WI38 (cell line): ENCODE data around the gene INPP5D.

Source experiments
- H3K4me3 ChIP-seq: 2 replicates; pipeline ENCODE4 v1.5.1; 2011; ENCODE audit warnings: low read depth, mild to moderate bottlenecking, control low read depth, low read length
- TF ChIP-seq, protein P1 (sequence below): IDR thresholded peaks from 2 replicates; pipeline ENCODE4 v1.5.1; 2012; ENCODE audit warnings: low read depth, mild to moderate bottlenecking, control low read depth, low read length

The INPP5D gene

DNA sequence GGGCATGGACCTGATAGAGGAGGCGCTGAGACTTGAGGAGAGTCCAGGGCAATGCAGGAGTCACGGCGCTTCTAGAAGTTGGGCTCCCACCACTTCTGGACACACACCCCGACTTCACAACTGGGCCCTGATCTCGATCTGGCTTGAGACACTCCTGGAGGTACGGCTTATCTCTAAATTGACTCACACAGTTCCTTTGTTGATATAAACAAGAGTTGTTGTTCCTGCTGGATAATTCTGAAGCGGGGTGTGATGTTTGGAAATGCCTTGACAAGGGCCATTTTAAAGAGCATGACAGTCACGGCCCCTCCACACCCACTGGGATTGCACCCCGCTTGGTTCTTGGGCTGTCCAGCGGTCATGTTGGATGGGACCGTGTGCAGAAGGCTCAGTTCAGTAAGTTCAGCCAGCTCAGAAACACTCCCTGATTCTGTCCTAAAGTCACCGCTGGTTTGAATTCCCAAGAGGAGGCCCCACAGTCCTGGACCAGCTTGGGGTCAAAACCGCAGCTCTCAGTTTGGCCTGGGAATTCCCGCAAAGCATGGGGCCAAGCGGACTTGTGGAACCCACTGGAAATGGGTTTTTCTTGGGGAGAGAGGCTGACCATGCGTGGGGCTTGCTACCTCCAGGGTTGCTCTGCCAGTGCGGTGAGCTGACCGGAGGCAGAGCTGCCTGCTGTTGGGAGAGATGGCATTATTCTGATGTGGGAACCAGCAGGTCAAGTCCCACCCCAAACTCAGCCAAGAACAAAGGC, 37.0 kb upstream of the INPP5D start:
- TF ChIP-seq, protein P1, sequence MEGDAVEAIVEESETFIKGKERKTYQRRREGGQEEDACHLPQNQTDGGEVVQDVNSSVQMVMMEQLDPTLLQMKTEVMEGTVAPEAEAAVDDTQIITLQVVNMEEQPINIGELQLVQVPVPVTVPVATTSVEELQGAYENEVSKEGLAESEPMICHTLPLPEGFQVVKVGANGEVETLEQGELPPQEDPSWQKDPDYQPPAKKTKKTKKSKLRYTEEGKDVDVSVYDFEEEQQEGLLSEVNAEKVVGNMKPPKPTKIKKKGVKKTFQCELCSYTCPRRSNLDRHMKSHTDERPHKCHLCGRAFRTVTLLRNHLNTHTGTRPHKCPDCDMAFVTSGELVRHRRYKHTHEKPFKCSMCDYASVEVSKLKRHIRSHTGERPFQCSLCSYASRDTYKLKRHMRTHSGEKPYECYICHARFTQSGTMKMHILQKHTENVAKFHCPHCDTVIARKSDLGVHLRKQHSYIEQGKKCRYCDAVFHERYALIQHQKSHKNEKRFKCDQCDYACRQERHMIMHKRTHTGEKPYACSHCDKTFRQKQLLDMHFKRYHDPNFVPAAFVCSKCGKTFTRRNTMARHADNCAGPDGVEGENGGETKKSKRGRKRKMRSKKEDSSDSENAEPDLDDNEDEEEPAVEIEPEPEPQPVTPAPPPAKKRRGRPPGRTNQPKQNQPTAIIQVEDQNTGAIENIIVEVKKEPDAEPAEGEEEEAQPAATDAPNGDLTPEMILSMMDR = no peak

DNA sequence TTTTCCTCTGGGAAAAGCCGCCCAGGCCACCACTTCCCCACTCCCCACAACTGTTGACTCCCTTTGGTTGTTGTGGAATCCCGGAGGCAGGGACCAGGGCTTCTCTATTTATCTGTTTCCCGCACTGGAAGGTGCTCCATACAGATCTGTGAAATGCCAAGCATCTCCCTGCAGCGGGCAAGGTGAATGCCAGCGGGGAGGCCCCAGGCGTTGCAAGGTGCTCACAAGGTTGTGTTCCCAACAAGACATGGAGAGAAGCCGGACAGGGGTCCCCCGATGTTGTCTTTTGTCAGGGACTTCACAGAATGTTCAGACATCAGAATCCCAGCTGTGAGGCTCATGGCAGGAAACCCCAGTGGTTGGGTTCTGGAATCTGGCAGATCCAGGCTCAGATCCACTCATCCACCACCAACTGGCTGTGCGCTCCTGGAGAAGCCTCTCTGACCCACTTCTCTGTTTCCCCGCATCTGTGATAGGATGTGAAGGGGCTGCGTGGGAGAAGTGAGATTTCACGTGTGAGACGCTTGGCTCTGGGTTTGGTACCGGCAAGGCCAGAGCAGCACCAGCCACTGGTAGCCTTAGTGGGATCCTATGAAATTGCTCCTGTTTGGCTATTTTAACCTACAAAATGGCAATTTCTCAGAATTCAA, 36.3 kb upstream of the INPP5D start:
- H3K4me3 ChIP-seq = no peak overlapping the region
- TF ChIP-seq, protein P1 = no peak

More for the DNA sequence above, 37.0 kb upstream of the INPP5D start:
- no peak overlapping the region for H3K4me3 ChIP-seq

DNA sequence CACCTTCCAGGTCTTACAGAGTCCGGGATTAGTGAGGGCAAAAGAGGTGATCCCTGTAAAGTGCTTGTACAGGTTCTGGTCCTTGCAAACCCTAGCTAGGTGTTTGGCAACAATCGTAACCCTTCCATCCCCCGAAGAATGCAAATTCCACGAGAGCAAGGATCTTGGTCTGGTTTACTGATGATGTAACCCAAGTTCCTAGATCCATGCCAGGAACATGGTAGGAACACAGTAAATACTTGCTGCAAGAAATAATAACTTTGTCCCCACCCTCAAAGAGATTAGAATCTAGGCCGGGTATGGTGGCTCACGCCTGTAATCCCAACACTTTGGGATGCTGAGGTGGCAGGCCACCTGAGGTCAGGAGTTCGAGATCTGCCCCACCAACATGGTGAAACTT, 34.4 kb upstream of the INPP5D start:
- TF ChIP-seq, protein P1 = no peak
- H3K4me3 ChIP-seq = no peak overlapping the region

DNA sequence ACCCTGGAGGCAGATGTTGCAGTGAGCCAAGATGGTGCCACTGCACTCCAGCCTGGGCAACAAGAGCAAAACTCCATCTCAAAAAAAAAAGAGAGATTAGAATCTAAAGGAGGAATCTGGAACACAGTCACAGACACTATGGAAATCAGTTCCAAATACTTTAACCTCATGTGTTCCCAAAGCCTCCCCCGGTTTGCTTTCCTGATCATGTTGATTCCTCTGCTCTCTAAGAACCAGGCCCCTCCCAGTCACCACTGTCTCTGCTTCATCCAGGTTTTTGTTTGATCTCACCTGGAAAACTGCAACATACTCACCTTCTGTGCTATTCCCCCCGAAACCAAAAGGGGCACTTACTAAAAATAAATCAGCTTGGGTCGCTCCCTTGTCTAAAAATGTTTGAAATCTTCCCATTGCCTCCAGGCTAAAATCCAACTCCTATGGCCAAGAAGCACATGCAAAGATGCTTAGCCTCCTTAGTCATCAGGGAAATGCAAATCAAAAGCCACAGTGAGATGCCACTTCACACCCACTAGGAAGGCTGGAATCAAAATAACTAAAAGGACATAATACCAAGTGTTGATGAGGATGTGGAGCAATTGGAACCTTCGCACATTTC, 33.8 kb upstream of the INPP5D start:
- TF ChIP-seq, protein P1 = no peak
- no peak overlapping the region for H3K4me3 ChIP-seq

DNA sequence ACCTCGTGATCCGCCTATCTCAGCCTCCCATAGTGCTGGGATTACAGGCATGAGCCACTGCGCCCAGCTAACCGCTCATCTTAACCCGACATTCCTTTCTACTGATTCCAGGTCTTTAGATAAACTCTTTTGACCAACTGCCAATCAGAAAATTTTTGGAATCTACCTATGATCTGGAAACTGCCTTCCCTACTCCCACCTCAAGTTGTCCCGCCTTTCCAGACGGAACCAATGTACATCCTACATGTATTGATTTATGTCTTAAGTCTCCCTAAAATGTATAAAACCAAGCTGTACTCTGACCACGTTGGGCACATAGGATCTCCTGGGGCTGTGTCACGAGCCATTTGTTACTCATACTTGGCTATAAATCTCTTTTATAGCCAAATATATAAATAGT, 30.8 kb upstream of the INPP5D start:
- H3K4me3 ChIP-seq = no peak overlapping the region
- TF ChIP-seq, protein P1 = no peak

DNA sequence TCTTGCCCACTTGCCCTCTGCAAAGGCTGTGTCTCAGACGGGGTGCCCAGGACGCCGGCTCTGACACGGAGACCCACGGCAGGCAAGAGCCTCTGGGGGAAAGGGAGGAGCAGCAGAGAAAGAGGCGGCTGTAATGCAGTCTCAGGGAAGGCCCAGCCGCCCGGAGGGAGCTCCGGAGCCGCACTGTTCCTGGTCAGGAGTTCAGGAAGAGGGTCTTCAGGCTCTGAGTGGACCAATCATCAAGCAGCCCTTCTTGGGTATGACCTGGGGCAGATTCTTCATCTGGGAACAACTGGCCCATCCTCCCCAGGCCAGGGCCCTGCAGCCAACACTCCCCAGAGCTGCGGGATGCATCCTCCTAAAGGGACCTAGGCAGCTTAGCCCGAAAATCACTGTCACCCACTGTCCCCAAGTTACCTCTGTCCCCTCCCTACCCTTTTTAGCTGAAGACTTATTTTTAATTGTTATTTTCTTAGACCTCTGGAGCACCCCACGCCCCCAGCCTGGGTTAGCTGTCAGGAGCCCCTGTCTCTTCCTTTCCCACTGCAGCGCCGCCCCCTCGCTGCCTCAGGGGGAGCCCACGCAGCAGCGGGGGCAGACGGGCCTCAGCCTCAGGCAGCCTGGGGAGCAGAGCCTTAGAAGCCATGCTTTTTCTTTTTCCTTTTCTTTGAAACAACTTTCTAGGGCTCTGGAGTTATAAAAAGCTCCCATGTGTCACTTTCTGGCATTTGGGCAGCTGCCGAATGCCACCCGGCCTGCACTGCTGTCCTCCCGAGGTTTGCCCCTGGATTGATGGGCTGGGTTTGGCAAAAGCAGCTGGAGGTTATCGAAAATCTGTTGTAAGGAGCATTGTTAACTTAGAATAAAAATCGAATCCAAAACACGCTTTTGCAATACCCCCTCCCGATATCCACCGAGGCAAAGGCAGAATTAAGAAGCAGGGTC, 28.3 kb upstream of the INPP5D start:
- no peak overlapping the region for H3K4me3 ChIP-seq
- TF ChIP-seq, protein P1 = no peak
